GM18951 (cell line): ENCODE results near the gene RFC5.
"Not testable (repeated sequence)": the region's sequence is repeated elsewhere in the genome, so short reads cannot be mapped to it uniquely, and the experiment has no call there.

Experiments used
- POLR2A ChIP-seq: IDR thresholded peaks from 4 replicates; pipeline ENCODE4 v1.6.1; 2011; ENCODE audit warnings: mild to moderate bottlenecking; ENCODE audit not compliant: insufficient read length, insufficient read depth; ENCODE audit errors: extremely low read depth
- in situ Hi-C: fragments of 300-500 bp; cut with MboI; formaldehyde crosslinking; loops from one replicate; pipeline ENCODE4 v1.12.0; 2022; ENCODE audit warnings: low sequenced_read_pairs, mixed read lengths, inconsistent platforms; ENCODE audit not compliant: unreplicated experiment

RFC5 gene

DNA sequence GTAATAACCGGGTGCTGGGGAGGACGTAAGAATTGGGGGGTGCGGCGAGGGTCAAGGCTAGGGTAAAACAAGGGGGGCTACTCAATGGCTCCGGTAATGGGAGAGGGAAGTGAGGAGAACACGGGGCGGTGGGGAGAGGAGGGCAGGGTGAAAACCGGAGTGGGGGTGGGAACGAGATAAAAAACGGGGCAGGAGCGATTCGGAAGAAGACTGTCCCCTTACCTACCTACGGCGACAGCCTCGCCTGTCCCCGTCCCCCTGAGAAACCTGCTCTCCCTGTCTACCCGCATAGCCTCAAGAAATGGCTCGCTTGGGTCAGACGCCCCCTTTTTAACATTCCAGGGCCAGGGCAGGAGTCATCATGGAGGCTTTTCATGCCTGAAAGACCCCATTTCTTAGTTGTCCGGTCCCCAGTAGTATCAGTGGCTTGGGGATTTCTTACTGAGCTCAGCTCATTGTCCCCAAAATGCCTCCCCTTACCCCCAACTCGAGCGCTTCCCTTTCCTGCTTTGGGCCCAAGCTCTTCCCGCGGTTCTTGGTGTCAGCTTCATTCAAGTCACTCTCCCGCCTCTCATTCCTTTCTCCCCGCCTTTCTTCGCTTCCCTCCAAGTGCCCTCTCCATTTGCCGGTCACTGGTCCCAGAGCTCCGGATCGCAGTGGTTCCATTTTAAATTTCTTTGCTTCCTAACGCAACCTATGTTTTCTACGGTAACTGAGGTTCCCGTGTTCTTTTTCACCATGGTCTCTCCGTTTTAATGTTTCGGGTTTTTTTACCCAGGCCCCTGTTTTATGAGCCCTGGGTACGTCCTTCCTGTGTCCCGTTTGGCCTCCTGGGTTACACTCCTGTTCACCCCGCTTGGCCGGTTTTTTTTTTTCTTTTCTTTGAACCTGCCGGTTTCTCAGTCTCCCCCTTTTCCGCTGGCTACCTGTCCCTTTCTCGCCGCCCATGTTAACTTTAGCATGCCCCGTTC lies 45.7 kb downstream of the RFC5 start:
- in situ Hi-C loops = no loop called here
- TF ChIP-seq POLR2A = peak; percentile 42

DNA sequence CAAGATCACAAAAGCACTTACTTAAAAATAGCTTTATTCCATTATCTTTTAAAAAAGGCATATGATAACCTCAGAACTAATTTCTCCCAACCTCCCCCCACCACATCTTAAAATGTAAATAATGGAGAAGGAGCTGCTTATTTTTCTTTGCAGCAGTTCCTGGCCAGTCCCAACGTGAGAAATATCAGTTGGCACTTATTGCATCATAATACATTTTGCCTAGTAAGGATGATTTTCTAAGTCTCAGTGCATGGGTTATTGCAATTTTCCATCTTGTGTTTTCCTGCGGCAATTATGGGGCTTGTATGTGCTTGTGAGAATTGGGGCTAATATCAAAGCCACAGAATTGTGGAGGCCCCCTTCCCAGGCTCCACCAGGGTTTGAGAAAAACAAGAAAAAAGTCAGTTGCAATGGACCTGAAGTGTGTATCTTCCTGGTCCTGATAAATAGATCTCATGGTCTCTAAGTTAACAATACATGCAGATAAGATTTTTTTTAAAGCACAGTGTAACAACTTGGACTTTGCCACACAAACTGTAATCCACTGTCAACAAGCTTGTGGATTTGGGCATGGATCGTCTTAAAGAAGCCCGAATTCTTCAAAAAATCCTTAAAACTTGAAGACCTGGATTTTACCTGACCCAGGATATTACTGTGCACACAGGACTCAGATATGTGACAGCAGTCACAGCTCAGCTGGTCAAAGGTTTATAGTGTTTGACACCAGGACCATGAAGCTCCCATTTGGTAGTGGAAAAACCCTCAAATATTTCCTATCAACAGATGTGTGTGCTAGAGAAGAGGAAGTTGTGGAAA lies 47.3 kb downstream of the RFC5 start:
- TF ChIP-seq POLR2A = no peak
- in situ Hi-C loops = no loop called here

DNA sequence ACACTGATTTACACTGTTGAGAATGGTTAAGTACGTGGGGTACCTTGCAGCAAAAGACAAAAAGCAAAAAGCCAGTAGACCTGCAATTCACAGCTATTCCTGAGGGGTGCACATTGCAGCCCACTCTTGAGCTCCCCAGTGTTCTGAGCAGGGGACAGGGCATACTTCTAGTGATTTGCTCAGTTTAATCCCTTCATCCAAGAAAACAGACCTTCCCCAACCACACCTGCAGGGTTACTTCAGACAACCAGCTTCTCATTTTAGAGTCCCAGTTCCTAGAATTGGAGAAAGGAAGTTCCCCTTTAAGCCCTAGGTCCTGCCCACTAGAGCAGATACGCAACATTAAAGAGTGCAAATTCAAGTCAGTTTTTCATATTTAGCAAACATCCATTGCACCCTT lies 48.1 kb downstream of the RFC5 start:
- TF ChIP-seq POLR2A = no peak
- in situ Hi-C loops = no loop called here

DNA sequence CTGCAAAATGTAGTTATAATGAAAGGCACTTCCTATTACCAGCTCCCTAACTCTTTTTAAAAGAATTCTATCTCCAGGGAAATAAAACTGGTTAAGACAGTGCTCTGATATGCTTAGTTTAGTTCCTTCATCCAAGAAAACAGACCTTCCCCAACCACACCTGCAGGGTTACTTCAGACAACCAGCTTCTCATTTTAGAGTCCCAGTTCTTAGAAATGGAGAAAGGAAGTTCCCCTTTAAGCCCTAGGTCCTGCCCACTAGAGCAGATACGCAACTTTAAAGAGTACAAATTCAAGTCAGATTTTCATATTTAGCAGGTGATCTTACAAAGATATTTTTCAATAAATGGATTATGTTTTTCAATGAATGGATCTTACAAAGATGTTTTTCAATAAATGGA lies 48.9 kb downstream of the RFC5 start:
- no peak for TF ChIP-seq POLR2A
- in situ Hi-C loops = no loop called here

DNA sequence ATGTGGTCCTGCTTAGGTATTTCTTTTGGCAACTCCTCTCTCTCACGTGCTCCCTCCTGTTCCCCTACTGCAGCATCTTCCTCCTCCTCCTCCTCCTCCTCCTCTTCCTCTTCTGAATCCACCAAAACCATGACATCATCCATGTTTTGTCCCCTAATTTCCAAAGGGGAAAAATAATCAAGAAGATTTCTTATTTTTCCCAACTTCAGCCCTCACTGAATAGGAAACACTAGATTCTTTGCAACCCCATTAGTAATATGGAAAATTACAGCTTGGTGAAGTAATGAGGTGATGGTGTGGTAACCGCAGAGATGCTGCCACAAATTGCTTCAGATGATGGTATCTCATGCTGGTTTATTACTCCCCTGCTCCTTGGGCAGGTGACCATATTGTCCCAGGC lies 51.9 kb downstream of the RFC5 start:
- no peak for TF ChIP-seq POLR2A
- in situ Hi-C loops = no loop called here

DNA sequence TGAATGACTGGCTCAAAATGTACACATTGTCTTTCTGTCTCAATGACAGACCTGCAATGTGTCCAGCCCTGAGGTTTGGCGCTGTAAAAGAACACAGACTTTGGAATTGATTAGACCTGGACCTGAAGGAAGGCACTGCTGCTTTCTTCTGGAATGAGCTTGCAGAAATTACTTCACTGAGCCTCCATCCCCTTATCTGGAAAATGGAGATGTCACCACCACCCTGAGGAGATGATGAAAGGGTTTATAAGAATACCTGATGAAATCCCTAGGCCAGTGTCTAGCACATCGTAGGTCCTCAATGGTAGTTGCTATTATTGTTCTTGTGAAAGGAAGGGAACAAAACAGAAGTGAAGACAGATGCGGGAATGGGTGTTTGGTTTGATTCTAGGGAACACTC lies 54.1 kb downstream of the RFC5 start:
- in situ Hi-C loops = no loop called here
- TF ChIP-seq POLR2A = no peak

DNA sequence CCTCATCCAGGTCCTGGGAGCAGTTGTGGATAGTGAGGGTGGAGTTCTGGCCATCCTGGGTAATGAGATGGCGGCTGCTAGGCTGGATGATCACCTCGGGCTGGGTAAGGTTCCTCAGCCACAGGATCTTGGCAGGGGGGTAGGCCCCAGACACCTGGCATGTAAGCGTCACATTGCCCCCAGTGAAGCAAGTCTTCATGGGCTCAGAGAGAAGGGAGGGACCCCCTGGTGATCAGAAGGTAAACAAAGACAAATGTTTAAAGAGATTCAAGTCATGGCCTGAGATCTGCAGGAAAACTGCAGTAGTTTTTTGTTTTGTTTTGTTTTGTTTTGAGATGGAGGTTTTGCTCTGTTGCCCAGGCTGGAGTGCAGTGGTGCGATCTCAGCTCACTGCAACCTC lies 57.3 kb downstream of the RFC5 start:
- no peak for TF ChIP-seq POLR2A

DNA sequence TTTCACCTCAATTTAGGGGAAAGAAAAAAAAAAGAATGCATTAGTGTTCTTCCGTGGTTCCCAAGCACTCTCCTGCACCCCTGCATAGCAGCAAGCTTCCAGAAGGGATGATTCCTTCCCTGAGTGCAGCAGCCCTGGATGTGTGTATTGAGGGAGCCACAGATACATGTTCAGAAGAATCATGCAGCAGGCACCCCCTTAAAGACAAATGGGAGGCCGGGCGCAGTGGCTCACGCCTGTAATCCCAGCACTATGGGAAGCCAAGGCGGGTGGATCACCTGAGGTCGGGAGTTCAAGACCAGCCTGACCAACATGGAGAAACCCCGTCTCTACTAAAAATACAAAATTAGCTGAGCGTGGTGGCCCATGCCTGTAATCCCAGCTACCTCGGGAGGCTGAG lies 65.0 kb downstream of the RFC5 start:
- in situ Hi-C loops = not testable (repeated sequence)

More for the DNA sequence above, 57.3 kb downstream of the RFC5 start:
- in situ Hi-C loops = no loop called here
